ENCODE measurements around the gene CCDC33. TPM values are rescaled to one million over a fixed set of nuclear protein-coding genes. Genes with fewer than 3 reads are reported as not detected.

Gene CCDC33
- total and polyA plus RNA-seq, 8 donors: not detected

DNA sequence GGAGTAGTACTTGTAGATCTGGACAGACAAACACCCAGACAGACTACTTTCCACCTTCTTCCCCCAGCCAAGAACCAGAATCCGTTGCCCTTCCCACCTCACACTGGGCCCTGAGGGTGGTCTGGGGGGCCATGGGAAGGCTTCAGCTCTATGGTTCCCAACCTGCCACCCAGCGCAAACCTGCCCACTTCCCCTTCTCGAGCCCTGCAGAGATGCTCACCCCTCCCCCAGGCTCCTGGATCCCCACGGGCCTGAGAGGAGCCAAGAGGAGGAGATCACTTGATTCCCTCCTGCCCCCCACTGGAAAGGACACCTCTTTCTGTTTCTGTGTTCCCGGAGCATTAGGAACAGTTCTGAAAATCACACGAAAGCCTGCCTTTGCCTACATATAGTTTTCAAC lies 42.2 kb upstream of the CCDC33 start:
- no peak overlapping the region for H3K4me3 ChIP-seq
- FAIRE-seq (no peak), ATAC-seq (no peak), DNase-seq (peak in 1 of 6 donors; percentile 12)
- no peaks in the 10 kb centered on the region for H3K27me3 ChIP-seq
- no peaks in the 10 kb centered on the region for H3K4me1 ChIP-seq
- TF ChIP-seq, protein P1, sequence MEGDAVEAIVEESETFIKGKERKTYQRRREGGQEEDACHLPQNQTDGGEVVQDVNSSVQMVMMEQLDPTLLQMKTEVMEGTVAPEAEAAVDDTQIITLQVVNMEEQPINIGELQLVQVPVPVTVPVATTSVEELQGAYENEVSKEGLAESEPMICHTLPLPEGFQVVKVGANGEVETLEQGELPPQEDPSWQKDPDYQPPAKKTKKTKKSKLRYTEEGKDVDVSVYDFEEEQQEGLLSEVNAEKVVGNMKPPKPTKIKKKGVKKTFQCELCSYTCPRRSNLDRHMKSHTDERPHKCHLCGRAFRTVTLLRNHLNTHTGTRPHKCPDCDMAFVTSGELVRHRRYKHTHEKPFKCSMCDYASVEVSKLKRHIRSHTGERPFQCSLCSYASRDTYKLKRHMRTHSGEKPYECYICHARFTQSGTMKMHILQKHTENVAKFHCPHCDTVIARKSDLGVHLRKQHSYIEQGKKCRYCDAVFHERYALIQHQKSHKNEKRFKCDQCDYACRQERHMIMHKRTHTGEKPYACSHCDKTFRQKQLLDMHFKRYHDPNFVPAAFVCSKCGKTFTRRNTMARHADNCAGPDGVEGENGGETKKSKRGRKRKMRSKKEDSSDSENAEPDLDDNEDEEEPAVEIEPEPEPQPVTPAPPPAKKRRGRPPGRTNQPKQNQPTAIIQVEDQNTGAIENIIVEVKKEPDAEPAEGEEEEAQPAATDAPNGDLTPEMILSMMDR (IDR thresholded peaks at IDR 0.05): no peak
- no peak overlapping the region for H3K27ac ChIP-seq
- H3K9me3 ChIP-seq: no peaks in the 10 kb centered on the region
- intact Hi-C loops (cut with DNase I): no loop called here
- no peaks in the 10 kb centered on the region for H3K36me3 ChIP-seq
- 62 to 64% methylated on average over 6 of the region's 6 CpGs for WGBS, 2 donors

DNA sequence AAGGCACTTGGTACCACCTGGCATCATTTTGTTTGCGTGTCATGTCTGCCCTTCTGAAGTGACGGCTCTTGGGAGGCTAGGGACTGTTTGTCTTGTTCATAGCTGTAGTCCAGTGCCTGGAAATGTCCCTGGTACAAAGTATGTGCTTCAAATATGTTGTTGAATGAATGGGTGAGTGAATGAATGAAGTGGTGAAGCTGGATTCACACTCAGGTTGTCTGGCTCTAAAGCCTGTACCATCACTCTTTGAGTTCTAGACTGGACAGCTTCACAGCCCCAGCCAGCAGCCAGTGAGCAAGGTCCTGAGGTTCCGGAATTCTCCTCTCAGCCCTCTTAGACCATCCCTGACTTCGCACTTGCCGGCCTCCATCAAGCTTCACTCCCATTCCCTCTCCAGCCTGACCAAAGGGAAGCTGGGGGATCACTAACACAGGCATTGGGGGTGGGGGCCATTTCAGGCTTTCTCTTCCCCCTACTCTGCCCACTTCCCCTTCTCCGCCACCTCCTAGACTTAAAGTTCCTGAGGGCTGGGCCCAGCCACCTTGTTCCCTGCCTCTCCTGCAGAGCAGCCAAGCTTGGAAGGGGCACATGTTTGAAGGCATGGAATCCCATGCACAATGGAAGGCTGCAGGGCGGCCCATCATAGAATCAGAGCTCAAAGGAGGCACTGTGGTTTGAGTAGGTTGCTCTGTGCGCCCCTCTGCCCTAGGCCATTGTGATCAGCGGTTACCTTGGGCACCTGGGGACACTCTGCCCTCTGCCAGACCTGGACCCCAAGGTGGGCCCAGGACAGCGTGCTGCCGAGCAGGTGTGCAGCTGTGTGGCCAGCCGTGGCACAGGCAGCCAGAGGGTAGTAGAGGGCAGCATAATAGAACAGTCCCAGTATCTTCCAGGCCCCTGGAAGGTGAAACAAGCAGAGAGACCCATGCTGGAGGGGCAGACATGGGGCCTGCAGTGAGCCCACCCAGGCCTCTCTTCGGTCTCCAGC lies 41.3 kb upstream of the CCDC33 start:
- Histone ChIP-seq H3K4me1 (no peaks in the 10 kb centered on the region), H3K9me3 (no peaks in the 10 kb centered on the region), H3K36me3 (no peaks in the 10 kb centered on the region), H3K4me3 (no peak overlapping the region), H3K27me3 (no peaks in the 10 kb centered on the region), H3K27ac (no peak overlapping the region)
- intact Hi-C loops (cut with DNase I): no loop called here
- no peak for ATAC-seq
- DNase-seq: peak in 1 of 6 donors; percentile 20
- 89 to 90% methylated on average over 13 of the region's 13 CpGs for WGBS, 2 donors
- TF ChIP-seq, protein P1 (IDR thresholded peaks at IDR 0.05): no peak
- FAIRE-seq: no peak

DNA sequence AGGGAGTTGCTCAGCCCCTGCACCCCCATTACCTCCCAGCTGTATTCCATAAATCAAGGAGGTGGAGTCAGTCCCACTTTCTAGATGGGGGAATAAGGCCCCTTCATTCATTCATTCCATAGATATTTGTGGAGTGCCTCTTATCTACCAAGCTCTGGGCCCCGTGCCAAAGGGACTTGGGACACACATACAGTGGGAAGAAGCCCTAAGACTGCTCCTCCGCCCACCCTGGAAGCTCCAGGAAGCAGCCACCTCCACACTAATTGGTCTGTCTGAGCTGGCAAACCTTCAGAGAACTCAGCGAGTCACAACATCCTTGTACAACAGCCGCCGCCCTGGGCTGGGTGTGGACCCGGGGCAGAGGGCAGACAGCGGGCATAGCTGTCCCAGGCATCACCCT lies 40.0 kb upstream of the CCDC33 start:
- 25 to 38% methylated on average over 7 of the region's 7 CpGs for WGBS, 2 donors

DNA sequence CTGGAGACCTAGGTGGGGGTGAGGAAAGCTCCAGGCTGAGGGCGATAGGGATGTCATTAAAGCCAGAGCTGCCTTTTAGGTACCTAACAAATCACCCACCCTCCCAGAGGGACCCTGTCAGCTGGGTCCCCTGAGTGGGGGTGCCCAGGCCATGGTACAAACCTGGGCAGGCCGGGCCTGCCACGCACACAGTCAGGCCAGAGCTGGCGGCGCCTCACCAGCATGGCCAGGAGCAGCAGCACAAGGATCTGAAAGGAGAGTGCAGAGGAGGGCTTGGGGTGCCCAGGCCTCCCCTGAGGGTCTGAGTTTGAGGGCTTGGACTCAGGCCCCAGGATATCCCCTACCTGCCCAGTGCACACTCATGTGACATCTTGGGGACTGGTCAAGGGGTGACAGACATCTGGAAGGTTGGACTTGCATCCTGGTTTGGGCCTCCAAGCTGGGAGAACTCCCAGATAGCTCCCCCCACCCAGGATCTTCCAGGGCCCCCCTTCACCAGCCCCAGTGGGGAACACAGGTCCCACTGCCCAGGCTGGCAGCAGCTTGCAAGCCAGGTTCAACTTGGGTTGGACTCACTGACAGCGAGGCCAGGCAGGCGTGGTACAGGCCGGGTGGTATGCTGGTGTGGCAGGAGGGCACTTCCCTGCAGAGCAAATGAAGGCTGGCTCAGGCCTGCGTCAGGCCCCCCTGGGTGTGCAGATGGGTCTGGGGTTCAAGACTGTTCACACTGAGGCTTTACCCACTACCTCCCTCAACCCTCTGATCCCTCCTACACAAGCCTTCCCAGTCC lies 38.8 kb upstream of the CCDC33 start:
- Histone ChIP-seq H3K27me3 (no peaks in the 10 kb centered on the region), H3K36me3 (no peaks in the 10 kb centered on the region), H3K27ac (no peak overlapping the region), H3K4me1 (no peaks in the 10 kb centered on the region), H3K9me3 (no peaks in the 10 kb centered on the region), H3K4me3 (no peak overlapping the region)
- FAIRE-seq (no peak), ATAC-seq (no peak), DNase-seq (peak in 1 of 6 donors; percentile 50)
- intact Hi-C loops (cut with DNase I): no loop called here
- 89 to 93% methylated on average over 9 of the region's 9 CpGs for WGBS, 2 donors
- TF ChIP-seq, protein P1 (IDR thresholded peaks at IDR 0.05): no peak

More for the DNA sequence above, 40.0 kb upstream of the CCDC33 start:
- no peak overlapping the region for H3K27ac ChIP-seq
- FAIRE-seq (no peak), DNase-seq (peak in 2 of 6 donors; percentile 41 to 49), ATAC-seq (peak in 3 of 4 donors; percentile 16 to 43 (median 39))
- H3K36me3 ChIP-seq: no peaks in the 10 kb centered on the region
- H3K27me3 ChIP-seq: no peaks in the 10 kb centered on the region
- intact Hi-C loops (cut with DNase I): no loop called here
- H3K4me3 ChIP-seq: no peak overlapping the region
- TF ChIP-seq, protein P1 (IDR thresholded peaks at IDR 0.05): no peak
- no peaks in the 10 kb centered on the region for H3K9me3 ChIP-seq
- no peaks in the 10 kb centered on the region for H3K4me1 ChIP-seq
